GM19240 (cell line): ENCODE results near the gene POLR1A.

Experiments used
- DNase-seq: peaks from one replicate; pipeline ENCODE4 v3.0.0; 2011; ENCODE audit warnings: low spot score; ENCODE audit not compliant: insufficient read length

POLR1A gene

GRCh38 chr2:85981579-85982247 lies 124.0 kb downstream of the POLR1A start:
- no peak for DNase-seq

GRCh38 chr2:85978883-85979780 lies 126.6 kb downstream of the POLR1A start:
- DNase-seq: no peak

GRCh38 chr2:85976106-85976920 lies 129.4 kb downstream of the POLR1A start:
- DNase-seq: no peak

- DNase-seq: no peak
These were observed 130.1 kb downstream of the POLR1A start for GRCh38 chr2:85975581-85975980.

GRCh38 chr2:85974390-85974789 lies 131.3 kb downstream of the POLR1A start:
- no peak for DNase-seq

- no peak for DNase-seq
These were observed 133.3 kb downstream of the POLR1A start for GRCh38 chr2:85972355-85972754.

- DNase-seq: no peak
These were observed 134.3 kb downstream of the POLR1A start for GRCh38 chr2:85971366-85971765.
